ENCODE measurements around the gene EML6. TPM values are rescaled to one million over a fixed set of nuclear protein-coding genes. Genes with fewer than 3 reads are reported as not detected.

The EML6 gene
- polyA plus RNA-seq, 2 donors: 0.88 to 1.3 TPM

- no peaks in the 10 kb centered on the region for H3K27me3 ChIP-seq (ENCODE audit: control insufficient read depth in 1 of 2, insufficient read depth in 2 of 2, low read length in 2 of 2)
- H3K36me3 ChIP-seq (ENCODE audit: control insufficient read depth in 2 of 2, insufficient read depth in 2 of 2, low read length in 1 of 2): no peaks in the 10 kb centered on the region
- WGBS, 2 donors: 40 to 53% methylated on average over 1 of the region's 1 CpG
Measured at GRCh38 chr2:54768772-54769428, 45.4 kb downstream of the EML6 start.

GRCh38 chr2:54770211-54770610 lies 46.7 kb downstream of the EML6 start:
- no peak overlapping the region for H3K4me3 ChIP-seq (ENCODE audit: low read depth in 1 of 2, low read length in 2 of 2)
- peaks cover 0 to 2% of the 10 kb centered on the region in 2 donors for H3K9me3 ChIP-seq (ENCODE audit: control insufficient read depth in 2 of 2, insufficient read depth in 1 of 2, low read depth in 1 of 2, low read length in 1 of 2)
- 72 to 86% methylated on average over 2 of the region's 2 CpGs for WGBS, 2 donors
- no peaks in the 10 kb centered on the region for H3K27me3 ChIP-seq (ENCODE audit: control insufficient read depth in 1 of 2, insufficient read depth in 2 of 2, low read length in 2 of 2)
- no peak overlapping the region for H3K27ac ChIP-seq (ENCODE audit: low read depth in 2 of 2, low read length in 1 of 2)
- no peaks in the 10 kb centered on the region for H3K36me3 ChIP-seq (ENCODE audit: control insufficient read depth in 2 of 2, insufficient read depth in 2 of 2, low read length in 1 of 2)
- peaks cover 0 to 3% of the 10 kb centered on the region in 2 donors for H3K4me1 ChIP-seq (ENCODE audit: control insufficient read depth in 2 of 2, insufficient read depth in 2 of 2, low read length in 1 of 2)

More at GRCh38 chr2:54768772-54769428, 45.4 kb downstream of the EML6 start:
- H3K4me1 ChIP-seq (ENCODE audit: control insufficient read depth in 2 of 2, insufficient read depth in 2 of 2, low read length in 1 of 2): peaks cover 0 to 3% of the 10 kb centered on the region in 2 donors
- H3K9me3 ChIP-seq (ENCODE audit: control insufficient read depth in 2 of 2, insufficient read depth in 1 of 2, low read depth in 1 of 2, low read length in 1 of 2): no peaks in the 10 kb centered on the region
- H3K4me3 ChIP-seq (ENCODE audit: low read depth in 1 of 2, low read length in 2 of 2): no peak overlapping the region
- no peak overlapping the region for H3K27ac ChIP-seq (ENCODE audit: low read depth in 2 of 2, low read length in 1 of 2)

GRCh38 chr2:54770676-54771075 lies 47.2 kb downstream of the EML6 start:
- no peaks in the 10 kb centered on the region for H3K36me3 ChIP-seq (ENCODE audit: control insufficient read depth in 2 of 2, insufficient read depth in 2 of 2, low read length in 1 of 2)
- peaks cover 0 to 3% of the 10 kb centered on the region in 2 donors for H3K4me1 ChIP-seq (ENCODE audit: control insufficient read depth in 2 of 2, insufficient read depth in 2 of 2, low read length in 1 of 2)
- 88 to 92% methylated on average over 3 of the region's 3 CpGs for WGBS, 2 donors
- no peak overlapping the region for H3K4me3 ChIP-seq (ENCODE audit: low read depth in 1 of 2, low read length in 2 of 2)
- H3K9me3 ChIP-seq (ENCODE audit: control insufficient read depth in 2 of 2, insufficient read depth in 1 of 2, low read depth in 1 of 2, low read length in 1 of 2): peaks cover 2 to 3% of the 10 kb centered on the region in 2 donors
- no peaks in the 10 kb centered on the region for H3K27me3 ChIP-seq (ENCODE audit: control insufficient read depth in 1 of 2, insufficient read depth in 2 of 2, low read length in 2 of 2)
- H3K27ac ChIP-seq (ENCODE audit: low read depth in 2 of 2, low read length in 1 of 2): no peak overlapping the region

GRCh38 chr2:54771166-54771885 lies 47.9 kb downstream of the EML6 start:
- WGBS, 2 donors: 80 to 83% methylated on average over 10 of the region's 10 CpGs

GRCh38 chr2:54772110-54772509 lies 48.6 kb downstream of the EML6 start:
- Histone ChIP-seq H3K27ac (ENCODE audit: low read depth in 2 of 2, low read length in 1 of 2) (no peak overlapping the region), H3K9me3 (ENCODE audit: control insufficient read depth in 2 of 2, insufficient read depth in 1 of 2, low read depth in 1 of 2, low read length in 1 of 2) (peaks cover 2 to 3% of the 10 kb centered on the region in 2 donors), H3K4me3 (ENCODE audit: low read depth in 1 of 2, low read length in 2 of 2) (no peak overlapping the region), H3K4me1 (ENCODE audit: control insufficient read depth in 2 of 2, insufficient read depth in 2 of 2, low read length in 1 of 2) (peaks cover 0 to 3% of the 10 kb centered on the region in 2 donors), H3K27me3 (ENCODE audit: control insufficient read depth in 1 of 2, insufficient read depth in 2 of 2, low read length in 2 of 2) (no peaks in the 10 kb centered on the region), H3K36me3 (ENCODE audit: control insufficient read depth in 2 of 2, insufficient read depth in 2 of 2, low read length in 1 of 2) (no peaks in the 10 kb centered on the region)
- WGBS, 2 donors: 55 to 59% methylated on average over 3 of the region's 3 CpGs

More at GRCh38 chr2:54771166-54771885, 47.9 kb downstream of the EML6 start:
- H3K27me3 ChIP-seq (ENCODE audit: control insufficient read depth in 1 of 2, insufficient read depth in 2 of 2, low read length in 2 of 2): no peaks in the 10 kb centered on the region
- no peaks in the 10 kb centered on the region for H3K36me3 ChIP-seq (ENCODE audit: control insufficient read depth in 2 of 2, insufficient read depth in 2 of 2, low read length in 1 of 2)
- H3K9me3 ChIP-seq (ENCODE audit: control insufficient read depth in 2 of 2, insufficient read depth in 1 of 2, low read depth in 1 of 2, low read length in 1 of 2): peaks cover 2 to 3% of the 10 kb centered on the region in 2 donors
- peaks cover 0 to 3% of the 10 kb centered on the region in 2 donors for H3K4me1 ChIP-seq (ENCODE audit: control insufficient read depth in 2 of 2, insufficient read depth in 2 of 2, low read length in 1 of 2)
- H3K4me3 ChIP-seq (ENCODE audit: low read depth in 1 of 2, low read length in 2 of 2): no peak overlapping the region
- no peak overlapping the region for H3K27ac ChIP-seq (ENCODE audit: low read depth in 2 of 2, low read length in 1 of 2)

GRCh38 chr2:54772531-54772930 lies 49.1 kb downstream of the EML6 start:
- H3K27me3 ChIP-seq (ENCODE audit: control insufficient read depth in 1 of 2, insufficient read depth in 2 of 2, low read length in 2 of 2): no peaks in the 10 kb centered on the region
- 65 to 76% methylated on average over 4 of the region's 4 CpGs for WGBS, 2 donors
- peaks cover 0 to 3% of the 10 kb centered on the region in 2 donors for H3K4me1 ChIP-seq (ENCODE audit: control insufficient read depth in 2 of 2, insufficient read depth in 2 of 2, low read length in 1 of 2)
- H3K36me3 ChIP-seq (ENCODE audit: control insufficient read depth in 2 of 2, insufficient read depth in 2 of 2, low read length in 1 of 2): no peaks in the 10 kb centered on the region
- no peak overlapping the region for H3K4me3 ChIP-seq (ENCODE audit: low read depth in 1 of 2, low read length in 2 of 2)
- peaks cover 2 to 3% of the 10 kb centered on the region in 2 donors for H3K9me3 ChIP-seq (ENCODE audit: control insufficient read depth in 2 of 2, insufficient read depth in 1 of 2, low read depth in 1 of 2, low read length in 1 of 2)
- peak overlapping the region in 1 of 2 donors; percentile 14 for H3K27ac ChIP-seq (ENCODE audit: low read depth in 2 of 2, low read length in 1 of 2)

GRCh38 chr2:54773233-54773632 lies 49.8 kb downstream of the EML6 start:
- Histone ChIP-seq H3K4me3 (ENCODE audit: low read depth in 1 of 2, low read length in 2 of 2) (no peak overlapping the region), H3K36me3 (ENCODE audit: control insufficient read depth in 2 of 2, insufficient read depth in 2 of 2, low read length in 1 of 2) (no peaks in the 10 kb centered on the region), H3K27ac (ENCODE audit: low read depth in 2 of 2, low read length in 1 of 2) (no peak overlapping the region), H3K9me3 (ENCODE audit: control insufficient read depth in 2 of 2, insufficient read depth in 1 of 2, low read depth in 1 of 2, low read length in 1 of 2) (peaks cover 2 to 3% of the 10 kb centered on the region in 2 donors), H3K27me3 (ENCODE audit: control insufficient read depth in 1 of 2, insufficient read depth in 2 of 2, low read length in 2 of 2) (no peaks in the 10 kb centered on the region), H3K4me1 (ENCODE audit: control insufficient read depth in 2 of 2, insufficient read depth in 2 of 2, low read length in 1 of 2) (peaks cover 0 to 3% of the 10 kb centered on the region in 2 donors)
- WGBS, 2 donors: 80 to 93% methylated on average over 3 of the region's 3 CpGs

- 84 to 86% methylated on average over 2 of the region's 2 CpGs for WGBS, 2 donors
- Histone ChIP-seq H3K4me1 (ENCODE audit: control insufficient read depth in 2 of 2, insufficient read depth in 2 of 2, low read length in 1 of 2) (peaks cover 0 to 3% of the 10 kb centered on the region in 2 donors), H3K36me3 (ENCODE audit: control insufficient read depth in 2 of 2, insufficient read depth in 2 of 2, low read length in 1 of 2) (no peaks in the 10 kb centered on the region), H3K9me3 (ENCODE audit: control insufficient read depth in 2 of 2, insufficient read depth in 1 of 2, low read depth in 1 of 2, low read length in 1 of 2) (peaks cover 2 to 3% of the 10 kb centered on the region in 2 donors), H3K27me3 (ENCODE audit: control insufficient read depth in 1 of 2, insufficient read depth in 2 of 2, low read length in 2 of 2) (no peaks in the 10 kb centered on the region), H3K27ac (ENCODE audit: low read depth in 2 of 2, low read length in 1 of 2) (no peak overlapping the region), H3K4me3 (ENCODE audit: low read depth in 1 of 2, low read length in 2 of 2) (no peak overlapping the region)
Measured at GRCh38 chr2:54773838-54774237, 50.4 kb downstream of the EML6 start.

- H3K9me3 ChIP-seq (ENCODE audit: control insufficient read depth in 2 of 2, insufficient read depth in 1 of 2, low read depth in 1 of 2, low read length in 1 of 2): peaks cover 2 to 3% of the 10 kb centered on the region in 2 donors
- no peak overlapping the region for H3K4me3 ChIP-seq (ENCODE audit: low read depth in 1 of 2, low read length in 2 of 2)
- H3K4me1 ChIP-seq (ENCODE audit: control insufficient read depth in 2 of 2, insufficient read depth in 2 of 2, low read length in 1 of 2): peaks cover 0 to 3% of the 10 kb centered on the region in 2 donors
- no peak overlapping the region for H3K27ac ChIP-seq (ENCODE audit: low read depth in 2 of 2, low read length in 1 of 2)
- no peaks in the 10 kb centered on the region for H3K27me3 ChIP-seq (ENCODE audit: control insufficient read depth in 1 of 2, insufficient read depth in 2 of 2, low read length in 2 of 2)
- no peaks in the 10 kb centered on the region for H3K36me3 ChIP-seq (ENCODE audit: control insufficient read depth in 2 of 2, insufficient read depth in 2 of 2, low read length in 1 of 2)
Measured at GRCh38 chr2:54775710-54776109, 52.2 kb downstream of the EML6 start.

Data from esophagus (tissue), 2 donors.